HG02870 (cell line): Measurements from ENCODE around the gene ANO6.
"Not testable (repeated sequence)": the region's sequence is repeated elsewhere in the genome, so short reads cannot be mapped to it uniquely, and the experiment has no call there.

Experiments
- ATAC-seq: cut with Tn5 transposase; IDR thresholded peaks from one replicate; pipeline ENCODE4 v1.9.1; 2021; ENCODE audit warnings: mild to moderate bottlenecking, moderate library complexity; ENCODE audit not compliant: unreplicated experiment

ANO6 gene

GRCh38 chr12:45304514-45305178 is 88.8 kb downstream of the ANO6 start:
- no peak for ATAC-seq

- ATAC-seq, result no peak
These were observed 90.0 kb downstream of the ANO6 start for GRCh38 chr12:45305907-45306306.

GRCh38 chr12:45309836-45310626 is 94.1 kb downstream of the ANO6 start:
- ATAC-seq, result no peak

- ATAC-seq, result no peak
These were observed 94.7 kb downstream of the ANO6 start for GRCh38 chr12:45310627-45310968.

- ATAC-seq, result no peak
These were observed 96.1 kb downstream of the ANO6 start for GRCh38 chr12:45312012-45312411.

- ATAC-seq, result no peak
These were observed 98.9 kb downstream of the ANO6 start for GRCh38 chr12:45314770-45315169.

- no peak for ATAC-seq
These were observed 99.6 kb downstream of the ANO6 start for GRCh38 chr12:45315462-45315861.

GRCh38 chr12:45317261-45317660 is 101.4 kb downstream of the ANO6 start:
- ATAC-seq, result not testable (repeated sequence)

GRCh38 chr12:45322810-45323209 is 106.9 kb downstream of the ANO6 start:
- ATAC-seq, result no peak

GRCh38 chr12:45324391-45324790 is 108.5 kb downstream of the ANO6 start:
- ATAC-seq, result no peak

GRCh38 chr12:45326358-45326975 is 110.6 kb downstream of the ANO6 start:
- ATAC-seq, result no peak

GRCh38 chr12:45327823-45328383 is 112.0 kb downstream of the ANO6 start:
- ATAC-seq, result no peak

GRCh38 chr12:45329238-45329637 is 113.3 kb downstream of the ANO6 start:
- no peak for ATAC-seq

GRCh38 chr12:45329702-45330101 is 113.8 kb downstream of the ANO6 start:
- no peak for ATAC-seq

- ATAC-seq, result no peak
These were observed 115.7 kb downstream of the ANO6 start for GRCh38 chr12:45331552-45331951.

- ATAC-seq, result no peak
These were observed 118.5 kb downstream of the ANO6 start for GRCh38 chr12:45334396-45334795.

GRCh38 chr12:45336331-45336730 is 120.4 kb downstream of the ANO6 start:
- no peak for ATAC-seq

GRCh38 chr12:45336762-45337596 is 121.1 kb downstream of the ANO6 start:
- no peak for ATAC-seq

- ATAC-seq, result no peak
These were observed 121.9 kb downstream of the ANO6 start for GRCh38 chr12:45337835-45338234.

GRCh38 chr12:45338272-45338671 is 122.4 kb downstream of the ANO6 start:
- no peak for ATAC-seq

- no peak for ATAC-seq
These were observed 123.1 kb downstream of the ANO6 start for GRCh38 chr12:45339035-45339434.
